HepG2 (cell line): ENCODE data around the gene BCAS3. TPM values are rescaled to one million over a fixed set of nuclear protein-coding genes. Genes with fewer than 3 reads are reported as not detected.
A peak's percentile ranks its signal among the peaks of the same experiment; 100 is the strongest.

ENCODE experiments used
- ARNT ChIP-seq: fragments of 450-650 bp; IDR thresholded peaks from 2 replicates; pipeline ENCODE4 v1.6.1; 2017
- CBFB ChIP-seq: sonication (generic); formaldehyde crosslinking; IDR thresholded peaks from 2 replicates; pipeline ENCODE4 v1.4.0; 2020; ENCODE audit warnings: missing genetic modification reagents
- CBX2 ChIP-seq, 2 experiments: fragments of 200-600 bp in 1 of 2; sonication (generic); formaldehyde crosslinking in 1 of 2; IDR thresholded peaks; 2 replicates each; pipeline versions ENCODE4 v1.7.0 to v1.8.1; 2018 to 2022; ENCODE audit warnings: low read depth in 2 of 2, low read length in 1 of 2, mild to moderate bottlenecking in 1 of 2, missing genetic modification reagents in 1 of 2
- EEA1 ChIP-seq: sonication (generic); formaldehyde crosslinking; IDR thresholded peaks from 2 replicates; pipeline ENCODE4 v1.5.1; 2020; ENCODE audit warnings: mild to moderate bottlenecking, missing genetic modification reagents, borderline replicate concordance
- HNF1A ChIP-seq, 2 experiments: sonication (generic) in 1 of 2; formaldehyde crosslinking in 1 of 2; IDR thresholded peaks; 2 replicates each; pipeline versions ENCODE4 v1.4.0 to v1.6.1; 2016 to 2020; ENCODE audit warnings: borderline replicate concordance in 1 of 2, low read depth in 1 of 2, mild to moderate bottlenecking in 1 of 2, missing genetic modification reagents in 1 of 2
- NFIB ChIP-seq: sonication (generic); formaldehyde crosslinking; IDR thresholded peaks from 2 replicates; pipeline ENCODE4 v1.9.0; 2021; ENCODE audit warnings: missing genetic modification reagents, mild to moderate bottlenecking, borderline replicate concordance
- PLSCR1 ChIP-seq: sonication (generic); formaldehyde crosslinking; IDR thresholded peaks from 2 replicates; pipeline ENCODE4 v1.5.0; 2020; ENCODE audit warnings: missing genetic modification reagents, mild to moderate bottlenecking, borderline replicate concordance
- SMAD3 ChIP-seq: sonication (generic); formaldehyde crosslinking; IDR thresholded peaks from 2 replicates; pipeline ENCODE4 v1.4.0; 2020; ENCODE audit warnings: missing genetic modification reagents
- SP4 ChIP-seq: sonication (generic); formaldehyde crosslinking; IDR thresholded peaks from 2 replicates; pipeline ENCODE4 v1.8.1; 2023; ENCODE audit warnings: mild to moderate bottlenecking, missing genetic modification reagents
- TBX2 ChIP-seq: sonication (generic); formaldehyde crosslinking; IDR thresholded peaks from 2 replicates; pipeline ENCODE4 v1.5.0; 2020; ENCODE audit warnings: missing genetic modification reagents, mild to moderate bottlenecking, borderline replicate concordance
- ZEB1 ChIP-seq: IDR thresholded peaks from 2 replicates; pipeline ENCODE4 v1.6.1; 2012; ENCODE audit warnings: mild to moderate bottlenecking, low read depth, inconsistent platforms; ENCODE audit not compliant: insufficient replicate concordance
- ZIK1 ChIP-seq: sonication (generic); formaldehyde crosslinking; IDR thresholded peaks from 2 replicates; pipeline ENCODE4 v1.5.0; 2020; ENCODE audit warnings: mild to moderate bottlenecking, low read depth, missing genetic modification reagents, borderline replicate concordance
- ZNF3 ChIP-seq: IDR thresholded peaks from 2 replicates; pipeline ENCODE4 v1.7.0; 2017; ENCODE audit warnings: inconsistent platforms
- ZNF430 ChIP-seq: sonication (generic); formaldehyde crosslinking; IDR thresholded peaks from 2 replicates; pipeline ENCODE4 v1.9.0; 2021; ENCODE audit warnings: mild to moderate bottlenecking, missing genetic modification reagents
- ZNF431 ChIP-seq: sonication (generic); formaldehyde crosslinking; IDR thresholded peaks from 2 replicates; pipeline ENCODE4 v1.9.0; 2022; ENCODE audit warnings: missing genetic modification reagents, low read depth, mild to moderate bottlenecking, borderline replicate concordance
- ZNF512 ChIP-seq: sonication (generic); formaldehyde crosslinking; IDR thresholded peaks from 2 replicates; pipeline ENCODE4 v1.4.0; 2020; ENCODE audit warnings: mild to moderate bottlenecking, missing genetic modification reagents
- ZNF678 ChIP-seq: sonication (generic); formaldehyde crosslinking; IDR thresholded peaks from 2 replicates; pipeline ENCODE4 v1.4.0; 2020; ENCODE audit warnings: mild to moderate bottlenecking, missing genetic modification reagents
- ZXDC ChIP-seq: sonication (generic); formaldehyde crosslinking; IDR thresholded peaks from 2 replicates; pipeline ENCODE4 v1.5.0; 2020; ENCODE audit warnings: mild to moderate bottlenecking, missing genetic modification reagents
- polyA plus RNA-seq, 8 experiments: library from polyadenylated mRNA; depleted of rRNA in 3 of 8; stranded (reverse) in 7 of 8; unstranded in 1 of 8; fragments of >200 nt; fragmentation: Illumina TruSeq in 4 of 8; extraction: Trizol in 4 of 8; gene quantifications; 2 replicates each; pipeline versions ENCODE4 v1.2.1 to v1.2.3, GENCODE V29; 2011 to 2016; ENCODE audit warnings: low read depth in 4 of 8, missing spikeins in 1 of 8, mixed read lengths in 1 of 8; ENCODE audit not compliant: insufficient read depth in 1 of 8
- total RNA-seq, 5 experiments: library from RNA; depleted of rRNA; stranded (reverse); fragments of >200 nt; fragmentation: Illumina TruSeq; extraction: Trizol; gene quantifications; 2 replicates each; pipeline ENCODE4 v1.2.3, GENCODE V29; 2016; ENCODE audit warnings: low read depth in 1 of 5

Gene BCAS3
- total and polyA plus RNA-seq, 2 of the 13 experiments (the other 11 are each of a cell fraction or from before 2014, with no cell fraction given) = 10.7 to 11.2 TPM

- TF ChIP-seq ZNF3 (CRISPR knock-in tag) = no peak
- TF ChIP-seq ZXDC (CRISPR knock-in tag) = no peak
- TF ChIP-seq NFIB (CRISPR knock-in tag) = no peak
- peak; percentile 97 for TF ChIP-seq SMAD3
- no peak for TF ChIP-seq ZNF431
- no peak for TF ChIP-seq ZNF512
- peak; percentile 79; the same call in 1 of the 2 replicates for TF ChIP-seq ZNF430
- no peak for TF ChIP-seq ARNT
- no peak for TF ChIP-seq CBX2 (IDR thresholded peaks at IDR 0.05; ENCODE audit: low read depth, low read length)
- TF ChIP-seq CBX2 (CRISPR knock-in tag; IDR thresholded peaks at IDR 0.05; ENCODE audit: low read depth) = no peak
- no peak; the same call in 1 of the 2 replicates for TF ChIP-seq ZIK1 (CRISPR knock-in tag)
- TF ChIP-seq ZNF678 (CRISPR knock-in tag) = no peak
- no peak for TF ChIP-seq HNF1A (IDR thresholded peaks at IDR 0.05; ENCODE audit: low read depth)
- peak; percentile 63; the same call in 1 of the 2 replicates for TF ChIP-seq HNF1A (CRISPR knock-in tag; IDR thresholded peaks at IDR 0.05; ENCODE audit: borderline replicate concordance)
- no peak; the same call in 1 of the 2 replicates for TF ChIP-seq EEA1 (CRISPR knock-in tag)
- peak; percentile 98 for TF ChIP-seq SP4 (CRISPR knock-in tag)
- peak; percentile 87 for TF ChIP-seq TBX2
- TF ChIP-seq ZEB1 = no peak
- TF ChIP-seq CBFB (CRISPR knock-in tag) = peak; percentile 1; the same call in 1 of the 2 replicates
- no peak for TF ChIP-seq PLSCR1 (CRISPR knock-in tag)
These were observed at the start of gene BCAS3 (continued) for GRCh38 chr17:60677308-60678117.
